GM21825 (cell line): Measurements from ENCODE around the gene ZNF689.
"Not testable (repeated sequence)": the region's sequence is repeated elsewhere in the genome, so short reads cannot be mapped to it uniquely, and the experiment has no call there.

Experiments
- ATAC-seq: cut with Tn5 transposase; IDR thresholded peaks from one replicate; pipeline ENCODE4 v1.9.1; 2021; ENCODE audit warnings: mild to moderate bottlenecking, moderate library complexity; ENCODE audit not compliant: unreplicated experiment

ZNF689 gene

GRCh38 chr16:30601966-30602365 lies 8.2 kb downstream of the ZNF689 start:
- ATAC-seq = no peak

- no peak for ATAC-seq
Measured at GRCh38 chr16:30600929-30601328, 9.3 kb downstream of the ZNF689 start.

GRCh38 chr16:30600215-30600614 lies 10.0 kb downstream of the ZNF689 start:
- ATAC-seq = no peak

- no peak for ATAC-seq
Measured at GRCh38 chr16:30592871-30593270, 17.3 kb downstream of the ZNF689 start.

- not testable (repeated sequence) for ATAC-seq
Measured at GRCh38 chr16:30590869-30591268, 19.3 kb downstream of the ZNF689 start.

- not testable (repeated sequence) for ATAC-seq
Measured at GRCh38 chr16:30589582-30589981, 20.6 kb downstream of the ZNF689 start.

- no peak for ATAC-seq
Measured at GRCh38 chr16:30588651-30589050, 21.5 kb downstream of the ZNF689 start.

- peak; percentile 85 for ATAC-seq
Measured at GRCh38 chr16:30585400-30586191, 24.6 kb downstream of the ZNF689 start, which contains the start of gene ZNF785. Gene ZNF785, minus strand, starts transcription at chr16:30585697. Its CDS starts 86 bp downstream, at chr16:30585611.

GRCh38 chr16:30585022-30585399 lies 25.2 kb downstream of the ZNF689 start:
- peak; percentile 19 for ATAC-seq

- ATAC-seq = no peak
Measured at GRCh38 chr16:30582611-30583340, 27.4 kb downstream of the ZNF689 start.

- ATAC-seq = no peak
Measured at GRCh38 chr16:30581457-30581856, 28.7 kb downstream of the ZNF689 start.

GRCh38 chr16:30574678-30575077 lies 35.5 kb downstream of the ZNF689 start:
- no peak for ATAC-seq

GRCh38 chr16:30571445-30572322 lies 38.5 kb downstream of the ZNF689 start, which contains the start of gene ZNF688:
Gene ZNF688, minus strand, starts transcription at chr16:30571714. Its CDS starts 85 bp downstream, at chr16:30571629.
- peak; percentile 61 for ATAC-seq

- ATAC-seq = no peak
Measured at GRCh38 chr16:30570636-30571444, 39.3 kb downstream of the ZNF689 start.

GRCh38 chr16:30569746-30570635 lies 40.2 kb downstream of the ZNF689 start:
- ATAC-seq = no peak

GRCh38 chr16:30569281-30569680 lies 40.9 kb downstream of the ZNF689 start:
- ATAC-seq = no peak

GRCh38 chr16:30567991-30568638 lies 42.1 kb downstream of the ZNF689 start:
- no peak for ATAC-seq

GRCh38 chr16:30567160-30567990 lies 42.8 kb downstream of the ZNF689 start:
- ATAC-seq = no peak
